Esophagus (tissue), 2 donors: ENCODE data around the gene EXOSC7. TPM values are rescaled to one million over a fixed set of nuclear protein-coding genes. Genes with fewer than 3 reads are reported as not detected.
"Not testable (repeated sequence)": the region's sequence is repeated elsewhere in the genome, so short reads cannot be mapped to it uniquely, and the experiment has no call there.

Source experiments
- H3K27ac ChIP-seq, 2 donors: one replicate each; pipeline ENCODE4 v1.5.1; 2013; ENCODE audit warnings: low read depth in 2 of 2, mild to moderate bottlenecking in 2 of 2, inconsistent platforms in 1 of 2, low read length in 1 of 2, moderate library complexity in 1 of 2
- H3K27me3 ChIP-seq, 2 donors: one replicate each; pipeline ENCODE4 v1.6.1; 2013; ENCODE audit warnings: low read length in 2 of 2, control low read depth in 1 of 2, mild to moderate bottlenecking in 1 of 2; ENCODE audit not compliant: insufficient read depth in 2 of 2, control insufficient read depth in 1 of 2
- H3K36me3 ChIP-seq, 2 donors: one replicate each; pipeline ENCODE4 v1.6.1; 2013; ENCODE audit warnings: low read length in 1 of 2; ENCODE audit not compliant: control insufficient read depth in 2 of 2, insufficient read depth in 2 of 2
- H3K4me1 ChIP-seq, 2 donors: one replicate each; pipeline ENCODE4 v1.6.1; 2013; ENCODE audit warnings: low read length in 1 of 2; ENCODE audit not compliant: control insufficient read depth in 2 of 2, insufficient read depth in 2 of 2
- H3K4me3 ChIP-seq, 2 donors: one replicate each; pipeline ENCODE4 v1.5.1; 2013; ENCODE audit warnings: low read length in 2 of 2, mild to moderate bottlenecking in 2 of 2, low read depth in 1 of 2, moderate library complexity in 1 of 2
- H3K9me3 ChIP-seq, 2 donors: one replicate each; pipeline ENCODE4 v1.6.1; 2013; ENCODE audit warnings: mild to moderate bottlenecking in 2 of 2, low read depth in 1 of 2, low read length in 1 of 2, moderate library complexity in 1 of 2; ENCODE audit not compliant: control insufficient read depth in 2 of 2, insufficient read depth in 1 of 2
- WGBS, 2 donors: extraction: QIAGEN DNeasy Blood & Tissue Kit; methylation state at CpG; one replicate each; pipeline ENCODE4 v1.1.7; 2013; 5-methylcytosine and 5-hydroxymethylcytosine counted together
- polyA plus RNA-seq, 2 donors: library from polyadenylated mRNA; stranded (reverse); fragments of 200-250 nt; gene quantifications; one replicate each; pipeline ENCODE4 v1.2.3, GENCODE V29; 2013
- donor health status: healthy with polysubstance abuse.
- donor health status: Bipolar disorder and iron deficiency.

The EXOSC7 gene
- polyA plus RNA-seq, 2 donors = 23.5 to 38.7 TPM

- Histone ChIP-seq H3K4me1 (peaks cover 2 to 18% of the 10 kb centered on the region in 2 donors), H3K27ac (no peak overlapping the region), H3K9me3 (no peaks in the 10 kb centered on the region), H3K36me3 (no peaks in the 10 kb centered on the region), H3K4me3 (no peak overlapping the region), H3K27me3 (no peaks in the 10 kb centered on the region)
- WGBS, 2 donors = 3 to 4% methylated on average over 11 of the region's 11 CpGs
These were observed 61.8 kb downstream of the EXOSC7 start for GRCh38 chr3:45037720-45038455.

GRCh38 chr3:45041666-45042065 is 65.6 kb downstream of the EXOSC7 start:
- no peaks in the 10 kb centered on the region for H3K36me3 ChIP-seq
- H3K9me3 ChIP-seq = no peaks in the 10 kb centered on the region
- H3K27ac ChIP-seq = no peak overlapping the region
- H3K4me1 ChIP-seq = no peaks in the 10 kb centered on the region
- 80 to 86% methylated on average over 2 of the region's 2 CpGs for WGBS, 2 donors
- H3K27me3 ChIP-seq = no peaks in the 10 kb centered on the region
- no peak overlapping the region for H3K4me3 ChIP-seq

- WGBS, 2 donors = 58 to 81% methylated on average over 3 of the region's 3 CpGs
These were observed 66.1 kb downstream of the EXOSC7 start for GRCh38 chr3:45042162-45042561.

GRCh38 chr3:45043728-45044299 is 67.8 kb downstream of the EXOSC7 start:
- Histone ChIP-seq H3K27me3 (no peaks in the 10 kb centered on the region), H3K9me3 (no peaks in the 10 kb centered on the region), H3K36me3 (no peaks in the 10 kb centered on the region), H3K4me3 (no peak overlapping the region), H3K4me1 (no peaks in the 10 kb centered on the region), H3K27ac (peak overlapping the region in 1 of 2 donors; percentile 51)
- WGBS, 2 donors = 22 to 36% methylated on average over 2 of the region's 2 CpGs

More at GRCh38 chr3:45042162-45042561, 66.1 kb downstream of the EXOSC7 start:
- H3K9me3 ChIP-seq = no peaks in the 10 kb centered on the region
- H3K4me1 ChIP-seq = no peaks in the 10 kb centered on the region
- no peaks in the 10 kb centered on the region for H3K27me3 ChIP-seq
- H3K36me3 ChIP-seq = no peaks in the 10 kb centered on the region
- H3K4me3 ChIP-seq = no peak overlapping the region
- H3K27ac ChIP-seq = no peak overlapping the region

- no peak overlapping the region for H3K27ac ChIP-seq
- H3K4me3 ChIP-seq = no peak overlapping the region
- WGBS, 2 donors = 29 to 51% methylated on average over 4 of the region's 4 CpGs
- H3K9me3 ChIP-seq = no peaks in the 10 kb centered on the region
- H3K27me3 ChIP-seq = no peaks in the 10 kb centered on the region
- no peaks in the 10 kb centered on the region for H3K4me1 ChIP-seq
- H3K36me3 ChIP-seq = no peaks in the 10 kb centered on the region
These were observed 72.2 kb downstream of the EXOSC7 start for GRCh38 chr3:45048244-45048643.

GRCh38 chr3:45049807-45050206 is 73.8 kb downstream of the EXOSC7 start:
- WGBS, 2 donors = 85 to 86% methylated on average over 4 of the region's 4 CpGs
- Histone ChIP-seq H3K9me3 (no peaks in the 10 kb centered on the region), H3K4me3 (no peak overlapping the region), H3K27ac (no peak overlapping the region), H3K4me1 (no peaks in the 10 kb centered on the region), H3K36me3 (no peaks in the 10 kb centered on the region), H3K27me3 (no peaks in the 10 kb centered on the region)

GRCh38 chr3:45051685-45052084 is 75.6 kb downstream of the EXOSC7 start:
- Histone ChIP-seq H3K27ac (no peak overlapping the region), H3K36me3 (no peaks in the 10 kb centered on the region), H3K4me3 (no peak overlapping the region), H3K4me1 (no peaks in the 10 kb centered on the region), H3K9me3 (no peaks in the 10 kb centered on the region), H3K27me3 (no peaks in the 10 kb centered on the region)
- 83 to 85% methylated on average over 5 to 6 of the region's 6 CpGs for WGBS, 2 donors

- not testable (repeated sequence) for H3K4me3 ChIP-seq, H3K4me1 ChIP-seq, H3K27me3 ChIP-seq, H3K27ac ChIP-seq, H3K36me3 ChIP-seq, H3K9me3 ChIP-seq
- 58 to 62% methylated on average over 1 of the region's 1 CpG for WGBS, 2 donors
These were observed 77.8 kb downstream of the EXOSC7 start for GRCh38 chr3:45053805-45054195.

- H3K9me3 ChIP-seq = no peaks in the 10 kb centered on the region
- WGBS, 2 donors = 66% methylated on average over 3 of the region's 3 CpGs
- H3K27me3 ChIP-seq = no peaks in the 10 kb centered on the region
- no peak overlapping the region for H3K4me3 ChIP-seq
- H3K36me3 ChIP-seq = no peaks in the 10 kb centered on the region
- no peak overlapping the region for H3K27ac ChIP-seq
- no peaks in the 10 kb centered on the region for H3K4me1 ChIP-seq
These were observed 78.3 kb downstream of the EXOSC7 start for GRCh38 chr3:45054196-45054857.
